Duodenal mucosa (tissue), 2 donors: ENCODE results near the gene FAM47E.

ENCODE experiments used
- H3K27ac ChIP-seq: one replicate; pipeline ENCODE4 v1.7.0; 2013; ENCODE audit warnings: low read depth, low read length
- H3K27me3 ChIP-seq, 2 donors: one replicate each; pipeline ENCODE4 v1.7.0; 2013; ENCODE audit warnings: low read length in 2 of 2, control low read depth in 1 of 2; ENCODE audit not compliant: insufficient read depth in 2 of 2, control insufficient read depth in 1 of 2
- H3K36me3 ChIP-seq, 2 donors: one replicate each; pipeline ENCODE4 v1.7.0; 2013; ENCODE audit warnings: low read length in 2 of 2, control low read depth in 1 of 2; ENCODE audit not compliant: insufficient read depth in 2 of 2, control insufficient read depth in 1 of 2
- H3K4me1 ChIP-seq, 2 donors: one replicate each; pipeline ENCODE4 v1.7.0; 2013; ENCODE audit warnings: low read length in 2 of 2, control low read depth in 1 of 2; ENCODE audit not compliant: insufficient read depth in 2 of 2, control insufficient read depth in 1 of 2
- H3K4me3 ChIP-seq, 2 donors: one replicate each; pipeline ENCODE4 v1.7.0; 2013; ENCODE audit warnings: low read length in 2 of 2, low read depth in 1 of 2
- H3K9ac ChIP-seq, 2 donors: one replicate each; pipeline ENCODE4 v1.7.0; 2013; ENCODE audit warnings: low read length in 2 of 2, low read depth in 1 of 2
- H3K9me3 ChIP-seq, 2 donors: one replicate each; pipeline ENCODE4 v1.7.0; 2013; ENCODE audit warnings: low read length in 2 of 2, control low read depth in 1 of 2; ENCODE audit not compliant: control insufficient read depth in 1 of 2

The FAM47E gene

GRCh38 chr4:76307660-76308014 lies 56.1 kb downstream of the FAM47E start:
- Histone ChIP-seq H3K4me3 (peak overlapping the region; percentile 84 to 89), H3K9me3 (no peaks in the 10 kb centered on the region), H3K4me1 (peaks cover 29 to 38% of the 10 kb centered on the region in 2 donors), H3K27me3 (no peaks in the 10 kb centered on the region), H3K9ac (peak overlapping the region in 1 of 2 donors; percentile 79), H3K36me3 (peaks cover 0 to 3% of the 10 kb centered on the region in 2 donors), H3K27ac (no peak overlapping the region)

- Histone ChIP-seq H3K27me3 (no peaks in the 10 kb centered on the region), H3K4me3 (peak overlapping the region in 1 of 2 donors; percentile 4), H3K9ac (no peak overlapping the region), H3K27ac (no peak overlapping the region), H3K4me1 (peaks cover 29 to 38% of the 10 kb centered on the region in 2 donors), H3K9me3 (no peaks in the 10 kb centered on the region), H3K36me3 (peaks cover 0 to 3% of the 10 kb centered on the region in 2 donors)
Observed at GRCh38 chr4:76308548-76308947, 57.0 kb downstream of the FAM47E start.

GRCh38 chr4:76309939-76310550 lies 58.5 kb downstream of the FAM47E start:
- Histone ChIP-seq H3K4me1 (peaks cover 29 to 37% of the 10 kb centered on the region in 2 donors), H3K9ac (no peak overlapping the region), H3K36me3 (peaks cover 0 to 3% of the 10 kb centered on the region in 2 donors), H3K27ac (no peak overlapping the region), H3K9me3 (no peaks in the 10 kb centered on the region), H3K27me3 (no peaks in the 10 kb centered on the region), H3K4me3 (no peak overlapping the region)

DNA sequence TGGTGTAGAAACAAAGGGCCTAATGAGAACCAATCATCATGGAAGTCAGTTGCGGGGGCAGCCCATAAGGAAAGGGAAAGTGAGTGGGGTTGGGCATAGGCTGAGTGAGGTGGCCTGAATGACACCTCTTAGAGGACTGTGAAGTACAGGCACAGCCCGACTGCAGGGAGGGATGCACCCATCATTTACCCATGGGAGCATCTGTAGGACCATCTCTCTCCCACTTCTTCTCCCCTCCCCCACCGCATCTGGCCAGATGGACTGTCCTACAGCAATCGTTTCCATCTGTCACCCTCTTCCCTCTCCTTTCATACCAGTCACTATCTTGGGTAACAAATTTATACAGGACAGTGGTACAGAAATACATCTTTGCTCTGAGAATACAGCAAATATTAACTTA lies 59.2 kb downstream of the FAM47E start:
- peaks cover 0 to 3% of the 10 kb centered on the region in 2 donors for H3K36me3 ChIP-seq
- no peak overlapping the region for H3K9ac ChIP-seq
- H3K4me1 ChIP-seq, result peaks cover 22 to 31% of the 10 kb centered on the region in 2 donors
- no peak overlapping the region for H3K4me3 ChIP-seq
- no peaks in the 10 kb centered on the region for H3K9me3 ChIP-seq
- H3K27ac ChIP-seq, result no peak overlapping the region
- H3K27me3 ChIP-seq, result no peaks in the 10 kb centered on the region

DNA sequence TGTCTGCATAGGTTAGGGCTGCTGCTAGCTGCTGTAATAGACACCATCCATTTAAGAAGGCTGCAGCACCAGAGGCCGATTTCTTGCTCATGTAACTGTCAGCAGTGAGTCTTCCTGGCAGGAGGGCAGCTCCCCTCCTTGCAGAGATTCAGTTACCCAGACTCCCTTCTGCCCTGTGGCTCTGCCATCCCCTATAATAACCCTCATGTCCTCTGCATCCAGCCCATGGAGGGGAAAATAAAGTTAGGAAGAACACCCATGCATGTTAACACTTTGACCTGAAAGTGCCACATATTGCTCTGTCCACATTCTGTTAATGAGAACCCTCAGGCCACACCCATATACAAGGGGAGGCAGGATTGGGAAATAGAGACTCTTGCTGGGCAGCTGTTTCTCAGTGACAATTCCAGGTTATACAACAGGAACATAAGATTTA lies 60.4 kb downstream of the FAM47E start:
- H3K4me3 ChIP-seq, result no peak overlapping the region
- no peak overlapping the region for H3K9ac ChIP-seq
- H3K4me1 ChIP-seq, result peaks cover 20 to 31% of the 10 kb centered on the region in 2 donors
- H3K27ac ChIP-seq, result no peak overlapping the region
- peaks cover 1 to 3% of the 10 kb centered on the region in 2 donors for H3K9me3 ChIP-seq
- peaks cover 0 to 3% of the 10 kb centered on the region in 2 donors for H3K36me3 ChIP-seq
- H3K27me3 ChIP-seq, result no peaks in the 10 kb centered on the region

GRCh38 chr4:76312457-76312856 lies 60.9 kb downstream of the FAM47E start:
- no peak overlapping the region for H3K9ac ChIP-seq
- H3K36me3 ChIP-seq, result peaks cover 0 to 3% of the 10 kb centered on the region in 2 donors
- peaks cover 17 to 28% of the 10 kb centered on the region in 2 donors for H3K4me1 ChIP-seq
- no peak overlapping the region for H3K4me3 ChIP-seq
- H3K9me3 ChIP-seq, result peaks cover 3% of the 10 kb centered on the region in 2 donors
- no peaks in the 10 kb centered on the region for H3K27me3 ChIP-seq
- H3K27ac ChIP-seq, result no peak overlapping the region

DNA sequence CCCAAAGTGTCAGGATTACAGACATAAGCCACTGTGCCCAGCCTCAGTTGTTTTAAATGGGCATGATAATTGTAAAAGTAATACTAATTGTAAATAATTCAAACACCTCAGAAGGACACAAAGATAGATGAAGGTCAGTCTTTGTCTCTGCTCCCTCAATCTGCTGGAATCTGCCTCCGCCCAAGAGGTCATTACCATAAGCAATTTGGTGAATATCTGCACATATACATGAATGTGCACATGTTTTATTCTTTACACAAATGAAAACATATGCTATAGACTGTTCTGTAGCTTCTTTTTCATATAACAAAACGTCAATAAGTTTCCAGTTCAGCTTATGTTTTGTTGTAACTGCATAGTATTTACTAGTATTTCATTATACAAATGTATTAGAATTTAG lies 62.0 kb downstream of the FAM47E start:
- H3K4me1 ChIP-seq, result peaks cover 8 to 17% of the 10 kb centered on the region in 2 donors
- H3K4me3 ChIP-seq, result no peak overlapping the region
- H3K27me3 ChIP-seq, result no peaks in the 10 kb centered on the region
- no peak overlapping the region for H3K27ac ChIP-seq
- peaks cover 3% of the 10 kb centered on the region in 2 donors for H3K9me3 ChIP-seq
- H3K9ac ChIP-seq, result no peak overlapping the region
- H3K36me3 ChIP-seq, result peaks cover 0 to 3% of the 10 kb centered on the region in 2 donors

DNA sequence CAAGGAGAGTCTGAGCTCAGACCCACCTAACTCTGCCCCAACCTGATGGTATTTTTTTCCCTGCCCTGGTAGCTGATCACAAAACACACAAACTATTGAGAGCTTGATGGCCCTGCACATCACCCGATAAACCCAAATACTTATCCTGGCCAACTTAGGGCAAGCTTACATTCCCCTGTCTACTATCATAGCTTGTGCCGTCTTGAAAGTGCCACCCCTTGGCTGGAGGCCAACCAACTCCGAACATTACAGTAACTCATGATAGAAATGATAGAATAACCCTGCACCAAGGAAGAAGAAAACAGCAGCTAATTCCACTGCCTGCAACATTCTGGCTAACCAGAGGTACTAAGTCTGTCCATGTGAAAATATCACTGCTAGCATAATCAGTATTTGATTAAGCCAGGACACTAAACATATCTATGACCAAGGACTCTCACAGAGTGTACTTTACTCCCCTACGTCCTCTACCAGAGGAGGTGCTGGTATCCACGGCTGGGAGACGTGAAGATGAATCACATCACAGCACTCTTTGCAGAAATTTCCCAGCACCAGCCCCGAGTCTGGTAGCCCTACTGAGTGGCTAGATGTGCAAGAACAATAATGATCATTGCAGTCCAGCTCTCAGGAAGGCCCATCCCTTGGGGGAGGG lies 63.9 kb downstream of the FAM47E start:
- H3K36me3 ChIP-seq, result no peaks in the 10 kb centered on the region
- H3K9ac ChIP-seq, result no peak overlapping the region
- H3K9me3 ChIP-seq, result peaks cover 3% of the 10 kb centered on the region in 2 donors
- H3K27me3 ChIP-seq, result no peaks in the 10 kb centered on the region
- H3K27ac ChIP-seq, result no peak overlapping the region
- H3K4me1 ChIP-seq, result peaks cover 5 to 6% of the 10 kb centered on the region in 2 donors
- no peak overlapping the region for H3K4me3 ChIP-seq

- H3K4me1 ChIP-seq, result peaks cover 5 to 6% of the 10 kb centered on the region in 2 donors
Observed at GRCh38 chr4:76316131-76316530, 64.6 kb downstream of the FAM47E start.

GRCh38 chr4:76322236-76322635 lies 70.7 kb downstream of the FAM47E start:
- no peaks in the 10 kb centered on the region for H3K27me3 ChIP-seq
- H3K9ac ChIP-seq, result no peak overlapping the region
- H3K4me3 ChIP-seq, result no peak overlapping the region
- H3K4me1 ChIP-seq, result no peaks in the 10 kb centered on the region
- no peaks in the 10 kb centered on the region for H3K36me3 ChIP-seq
- H3K27ac ChIP-seq, result no peak overlapping the region
- H3K9me3 ChIP-seq, result peaks cover 8 to 12% of the 10 kb centered on the region in 2 donors

More at GRCh38 chr4:76316131-76316530, 64.6 kb downstream of the FAM47E start:
- no peak overlapping the region for H3K9ac ChIP-seq
- H3K27me3 ChIP-seq, result no peaks in the 10 kb centered on the region
- no peaks in the 10 kb centered on the region for H3K36me3 ChIP-seq
- H3K9me3 ChIP-seq, result peaks cover 3% of the 10 kb centered on the region in 2 donors
- H3K4me3 ChIP-seq, result no peak overlapping the region
- no peak overlapping the region for H3K27ac ChIP-seq
